ENCODE data around the gene NTNG2.

NTNG2 gene

DNA sequence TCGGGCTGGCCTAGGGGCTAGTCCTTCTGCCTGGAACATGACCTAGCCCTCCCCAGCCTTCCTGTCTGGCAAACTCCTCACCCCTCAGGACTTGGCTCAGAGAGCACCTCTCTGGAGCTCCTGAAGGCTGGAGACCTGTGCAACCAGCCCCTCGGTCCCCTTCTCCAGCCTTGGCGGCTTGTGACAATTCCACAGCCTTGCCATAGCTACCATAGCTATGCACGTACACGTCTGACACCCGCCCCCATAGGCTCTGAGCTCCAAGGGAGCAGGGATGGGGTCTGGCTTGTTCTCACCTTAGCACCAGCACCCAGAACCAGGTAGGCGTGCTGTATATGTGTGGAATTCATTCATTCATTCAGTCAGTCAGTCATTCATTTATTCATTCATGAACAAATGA lies 49.7 kb downstream of the NTNG2 start:
- TF ChIP-seq TAF1 (IDR thresholded peaks at IDR 0.05; ENCODE audit: borderline replicate concordance, low read depth, low read length) (no peak), POLR2A (IDR thresholded peaks at IDR 0.05; ENCODE audit: low read depth, low read length) (no peak), POLR2AphosphoS5 (IDR thresholded peaks at IDR 0.05; ENCODE audit: low read depth, low read length) (no peak)

GRCh38 chr9:132214027-132214622 lies 52.3 kb downstream of the NTNG2 start:
- TF ChIP-seq POLR2A (IDR thresholded peaks at IDR 0.05; ENCODE audit: low read depth, low read length) (no peak), TAF1 (IDR thresholded peaks at IDR 0.05; ENCODE audit: borderline replicate concordance, low read depth, low read length) (no peak), POLR2AphosphoS5 (IDR thresholded peaks at IDR 0.05; ENCODE audit: low read depth, low read length) (no peak)
- DNase-seq (ENCODE audit: insufficient read length), result no peak
- FAIRE-seq, result no peak

More for the DNA sequence above, 49.7 kb downstream of the NTNG2 start:
- DNase-seq (ENCODE audit: insufficient read length), result no peak
- no peak for FAIRE-seq

DNA sequence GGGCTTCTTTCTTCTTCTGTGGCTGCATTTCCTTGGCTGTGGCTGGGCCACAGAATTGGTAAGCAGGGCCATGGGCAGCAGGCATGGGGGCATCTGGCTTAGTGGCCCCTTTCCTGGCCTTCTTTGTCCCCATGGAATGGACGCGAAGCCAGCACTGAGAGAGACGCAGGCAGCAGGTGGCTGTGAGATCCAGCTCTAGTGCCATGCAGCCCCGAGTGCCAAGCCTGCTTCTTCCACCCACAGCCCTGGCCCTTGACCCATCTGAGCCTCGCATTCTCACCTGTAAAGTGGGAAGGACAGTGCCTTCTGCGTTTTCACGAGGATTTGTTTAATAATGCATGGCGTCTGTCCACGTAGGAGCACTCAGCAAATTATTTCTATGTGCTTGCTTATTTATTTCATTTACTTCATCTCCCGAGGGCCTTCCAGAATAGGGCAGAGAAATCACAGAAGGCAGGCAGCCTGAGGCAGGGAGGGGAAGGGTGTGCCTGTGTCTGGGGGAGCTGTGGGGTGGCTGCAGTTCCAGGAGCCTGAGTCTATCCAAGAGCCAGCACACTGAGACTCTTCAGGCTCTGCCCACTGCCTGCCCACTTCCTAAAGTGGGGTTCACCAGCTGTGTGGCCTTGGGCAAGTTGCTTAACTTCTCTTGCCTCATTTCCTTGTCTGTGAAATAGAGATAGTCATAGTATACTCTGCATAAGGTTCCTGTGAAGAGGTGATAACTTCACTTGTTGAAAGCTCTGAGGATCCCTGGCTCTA lies 55.2 kb downstream of the NTNG2 start:
- no peak for FAIRE-seq
- TF ChIP-seq TAF1 (IDR thresholded peaks at IDR 0.05; ENCODE audit: borderline replicate concordance, low read depth, low read length), result no peak
- no peak for TF ChIP-seq POLR2A (IDR thresholded peaks at IDR 0.05; ENCODE audit: low read depth, low read length)
- no peak for TF ChIP-seq POLR2AphosphoS5 (IDR thresholded peaks at IDR 0.05; ENCODE audit: low read depth, low read length)
- DNase-seq (ENCODE audit: insufficient read length), result no peak

DNA sequence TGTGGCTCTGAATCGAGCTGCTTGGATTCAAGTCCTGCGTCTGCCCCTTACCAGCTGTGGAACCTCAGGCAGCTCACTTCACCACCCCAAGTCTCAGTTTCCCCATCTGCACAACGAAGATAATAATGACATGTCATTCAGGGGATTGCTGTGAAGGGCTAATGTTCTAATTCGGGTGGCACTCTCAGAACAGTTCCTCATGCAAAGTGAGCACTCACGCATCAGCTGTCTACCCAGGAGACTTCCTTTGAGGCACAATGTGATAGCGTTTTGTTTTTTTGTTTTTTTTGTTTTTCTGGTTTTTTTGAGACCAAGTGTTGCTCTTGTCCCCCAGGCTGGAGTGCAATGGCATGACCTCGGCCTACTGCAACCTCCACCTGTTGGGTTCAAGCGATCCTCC lies 56.4 kb downstream of the NTNG2 start:
- no peak for TF ChIP-seq POLR2A (IDR thresholded peaks at IDR 0.05; ENCODE audit: low read depth, low read length)
- TF ChIP-seq POLR2AphosphoS5 (IDR thresholded peaks at IDR 0.05; ENCODE audit: low read depth, low read length), result no peak
- no peak for TF ChIP-seq TAF1 (IDR thresholded peaks at IDR 0.05; ENCODE audit: borderline replicate concordance, low read depth, low read length)
- no peak for DNase-seq (ENCODE audit: insufficient read length)
- no peak for FAIRE-seq

DNA sequence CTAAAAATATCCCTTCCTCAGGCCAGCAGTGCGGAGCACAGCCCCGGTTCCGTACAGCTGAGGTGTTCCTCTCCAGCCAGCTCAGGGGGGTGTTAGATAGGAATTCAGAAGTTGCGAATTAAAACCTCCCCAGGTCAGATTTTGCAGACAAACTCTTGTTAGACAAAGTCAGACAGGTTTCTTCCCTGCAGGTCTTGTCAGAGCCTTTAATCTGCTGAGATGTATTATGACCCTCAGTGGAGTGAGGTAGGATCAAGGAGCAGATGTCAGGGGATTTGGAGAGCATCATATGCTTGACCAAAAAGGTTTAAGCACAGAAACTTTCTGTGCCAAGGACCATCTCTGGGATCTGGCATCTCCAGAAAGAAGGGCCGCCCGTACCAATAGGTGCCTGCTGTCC lies 60.1 kb downstream of the NTNG2 start:
- TF ChIP-seq POLR2AphosphoS5 (IDR thresholded peaks at IDR 0.05; ENCODE audit: low read depth, low read length) (no peak), TAF1 (IDR thresholded peaks at IDR 0.05; ENCODE audit: borderline replicate concordance, low read depth, low read length) (no peak), POLR2A (IDR thresholded peaks at IDR 0.05; ENCODE audit: low read depth, low read length) (no peak)
- FAIRE-seq (no peak), DNase-seq (ENCODE audit: insufficient read length) (no peak)

- TF ChIP-seq POLR2AphosphoS5 (IDR thresholded peaks at IDR 0.05; ENCODE audit: low read depth, low read length) (no peak), TAF1 (IDR thresholded peaks at IDR 0.05; ENCODE audit: borderline replicate concordance, low read depth, low read length) (no peak), POLR2A (IDR thresholded peaks at IDR 0.05; ENCODE audit: low read depth, low read length) (no peak)
- DNase-seq (ENCODE audit: insufficient read length) (no peak), FAIRE-seq (no peak)
These were observed 62.8 kb downstream of the NTNG2 start for GRCh38 chr9:132224645-132225044.

- DNase-seq (ENCODE audit: insufficient read length) (no peak), FAIRE-seq (no peak)
- TF ChIP-seq POLR2AphosphoS5 (IDR thresholded peaks at IDR 0.05; ENCODE audit: low read depth, low read length) (no peak), POLR2A (IDR thresholded peaks at IDR 0.05; ENCODE audit: low read depth, low read length) (no peak), TAF1 (IDR thresholded peaks at IDR 0.05; ENCODE audit: borderline replicate concordance, low read depth, low read length) (no peak)
These were observed 64.9 kb downstream of the NTNG2 start for GRCh38 chr9:132226571-132227430.

- DNase-seq (ENCODE audit: insufficient read length) (no peak), FAIRE-seq (no peak)
- TF ChIP-seq POLR2AphosphoS5 (IDR thresholded peaks at IDR 0.05; ENCODE audit: low read depth, low read length) (no peak), POLR2A (IDR thresholded peaks at IDR 0.05; ENCODE audit: low read depth, low read length) (no peak), TAF1 (IDR thresholded peaks at IDR 0.05; ENCODE audit: borderline replicate concordance, low read depth, low read length) (no peak)
These were observed 66.2 kb downstream of the NTNG2 start for GRCh38 chr9:132228062-132228461.

- TF ChIP-seq POLR2A (IDR thresholded peaks at IDR 0.05; ENCODE audit: low read depth, low read length) (no peak), TAF1 (IDR thresholded peaks at IDR 0.05; ENCODE audit: borderline replicate concordance, low read depth, low read length) (no peak), POLR2AphosphoS5 (IDR thresholded peaks at IDR 0.05; ENCODE audit: low read depth, low read length) (no peak)
- DNase-seq (ENCODE audit: insufficient read length) (no peak), FAIRE-seq (no peak)
These were observed 68.7 kb downstream of the NTNG2 start for GRCh38 chr9:132230605-132231004.

DNA sequence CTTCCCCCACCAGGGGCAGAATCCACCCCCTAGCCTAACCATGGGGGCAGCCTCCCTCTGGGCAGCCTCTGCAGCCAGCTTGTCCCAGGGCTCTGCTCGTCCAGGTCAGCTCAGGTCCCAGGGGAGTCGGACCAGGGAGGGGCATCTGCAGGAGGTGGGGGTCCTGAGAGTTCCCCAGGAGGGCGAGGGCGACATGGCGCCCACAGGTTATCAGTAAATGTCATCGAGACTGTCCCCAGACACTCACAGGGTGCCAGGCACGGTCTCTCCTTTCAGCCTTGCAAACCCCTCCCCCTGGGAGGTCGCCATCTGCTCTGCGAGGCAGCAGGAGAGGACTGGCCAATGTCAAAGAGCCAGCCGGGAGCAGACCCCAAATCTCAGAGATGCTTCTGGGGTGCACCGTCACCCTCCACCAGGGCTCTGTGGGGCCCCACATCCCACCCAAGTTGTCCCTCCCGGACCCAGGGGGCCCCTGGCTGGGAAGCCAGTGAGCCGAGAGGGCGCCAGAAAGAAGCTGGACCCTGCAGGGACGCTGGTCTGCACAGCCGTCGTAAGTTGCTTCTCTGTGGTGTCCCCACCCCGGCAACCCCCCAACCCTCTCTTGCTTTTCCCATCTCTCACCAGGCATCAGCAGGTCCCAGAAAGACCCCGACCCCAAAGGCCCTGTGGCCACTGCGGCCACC lies 69.3 kb downstream of the NTNG2 start:
- DNase-seq (ENCODE audit: insufficient read length), result no peak
- TF ChIP-seq POLR2A (IDR thresholded peaks at IDR 0.05; ENCODE audit: low read depth, low read length), result no peak
- no peak for TF ChIP-seq TAF1 (IDR thresholded peaks at IDR 0.05; ENCODE audit: borderline replicate concordance, low read depth, low read length)
- TF ChIP-seq POLR2AphosphoS5 (IDR thresholded peaks at IDR 0.05; ENCODE audit: low read depth, low read length), result no peak
- FAIRE-seq, result no peak

DNA sequence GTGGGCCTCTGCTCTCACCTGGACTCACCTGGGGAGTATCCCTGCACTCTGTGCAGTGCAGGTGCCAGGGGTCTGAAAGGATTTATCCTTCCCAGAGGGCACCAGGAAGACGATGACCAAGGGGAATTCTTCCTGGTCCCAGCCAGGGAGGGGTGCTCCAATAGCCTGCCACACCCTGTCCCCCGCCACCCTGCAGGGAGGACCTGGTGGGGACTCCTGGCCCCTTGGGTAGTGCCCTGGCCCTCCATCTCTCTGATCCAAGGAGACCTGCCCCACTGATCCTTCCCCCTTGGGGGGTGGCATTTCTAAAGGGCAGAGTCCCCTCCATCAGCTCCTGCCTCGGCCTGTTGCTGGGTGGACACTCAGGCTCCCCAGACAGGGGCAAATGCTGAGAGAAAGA lies 70.7 kb downstream of the NTNG2 start:
- DNase-seq (ENCODE audit: insufficient read length) (no peak), FAIRE-seq (no peak)
- TF ChIP-seq POLR2A (IDR thresholded peaks at IDR 0.05; ENCODE audit: low read depth, low read length), result no peak
- TF ChIP-seq TAF1 (IDR thresholded peaks at IDR 0.05; ENCODE audit: borderline replicate concordance, low read depth, low read length), result no peak
- TF ChIP-seq POLR2AphosphoS5 (IDR thresholded peaks at IDR 0.05; ENCODE audit: low read depth, low read length), result no peak
